ENCODE results near the gene DHPS. TPM values are rescaled to one million over a fixed set of nuclear protein-coding genes. Genes with fewer than 3 reads are reported as not detected.

DHPS gene
- total RNA-seq, 1 experiment from 2014 or later, result 150 TPM

DNA sequence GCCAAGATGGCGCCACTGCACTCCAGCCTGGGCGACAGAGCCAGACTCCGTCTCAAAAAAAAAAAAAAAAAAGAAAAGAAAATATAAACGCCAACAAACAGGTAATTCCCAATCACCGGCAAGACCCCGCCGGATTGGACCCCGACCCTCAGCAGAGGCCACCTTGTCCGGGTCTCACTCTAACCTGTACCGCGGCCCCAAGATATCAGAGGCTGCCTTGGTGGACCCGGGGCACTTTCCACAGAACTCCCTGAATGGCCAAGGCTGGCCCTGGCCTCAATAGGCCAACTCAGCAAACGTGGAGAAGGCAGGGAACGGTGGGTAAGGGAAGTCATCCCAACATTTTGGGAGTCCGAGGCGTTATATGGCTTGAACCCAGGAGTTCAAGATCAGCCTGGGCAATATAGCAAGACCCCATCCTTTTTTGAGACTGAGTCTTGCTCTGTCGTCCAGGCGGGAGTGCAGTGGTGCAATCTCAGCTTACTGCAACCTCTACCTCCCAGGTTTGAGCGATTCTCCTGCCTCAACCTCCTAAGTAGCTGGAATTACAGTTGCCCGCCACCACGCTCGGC lies 43.0 kb downstream of the DHPS start:
- H3K27me3 ChIP-seq (ENCODE audit: low read length), result no peaks in the 10 kb centered on the region
- no peak overlapping the region for H3K9ac ChIP-seq (ENCODE audit: low read length)
- no peaks in the 10 kb centered on the region for H3K9me3 ChIP-seq (ENCODE audit: low read length)
- ChIA-PET CTCF (no interaction called here), POLR2A (ENCODE audit: unreplicated experiment) (no interaction called here)
- H3K4me3 ChIP-seq (ENCODE audit: low read length), result no peak overlapping the region
- intact Hi-C loops (cut with micrococcal nuclease), result no loop called here
- no peak overlapping the region for H3K4me2 ChIP-seq (ENCODE audit: low read length)
- H4K20me1 ChIP-seq (ENCODE audit: low read length), result no peaks in the 10 kb centered on the region
- no peak overlapping the region for H3K27ac ChIP-seq (ENCODE audit: low read length)
- no peaks in the 10 kb centered on the region for H3K79me2 ChIP-seq (ENCODE audit: low read length)
- no peak for DNase-seq
- no peaks in the 10 kb centered on the region for H3K9me2 ChIP-seq (replicated peaks; ENCODE audit: low read length)
- H3F3A ChIP-seq (ENCODE audit: low read length, unreplicated experiment), result peaks cover 3% of the 10 kb centered on the region
- H3K36me3 ChIP-seq (ENCODE audit: low read depth, low read length), result no peaks in the 10 kb centered on the region
- TF ChIP-seq, protein P1, sequence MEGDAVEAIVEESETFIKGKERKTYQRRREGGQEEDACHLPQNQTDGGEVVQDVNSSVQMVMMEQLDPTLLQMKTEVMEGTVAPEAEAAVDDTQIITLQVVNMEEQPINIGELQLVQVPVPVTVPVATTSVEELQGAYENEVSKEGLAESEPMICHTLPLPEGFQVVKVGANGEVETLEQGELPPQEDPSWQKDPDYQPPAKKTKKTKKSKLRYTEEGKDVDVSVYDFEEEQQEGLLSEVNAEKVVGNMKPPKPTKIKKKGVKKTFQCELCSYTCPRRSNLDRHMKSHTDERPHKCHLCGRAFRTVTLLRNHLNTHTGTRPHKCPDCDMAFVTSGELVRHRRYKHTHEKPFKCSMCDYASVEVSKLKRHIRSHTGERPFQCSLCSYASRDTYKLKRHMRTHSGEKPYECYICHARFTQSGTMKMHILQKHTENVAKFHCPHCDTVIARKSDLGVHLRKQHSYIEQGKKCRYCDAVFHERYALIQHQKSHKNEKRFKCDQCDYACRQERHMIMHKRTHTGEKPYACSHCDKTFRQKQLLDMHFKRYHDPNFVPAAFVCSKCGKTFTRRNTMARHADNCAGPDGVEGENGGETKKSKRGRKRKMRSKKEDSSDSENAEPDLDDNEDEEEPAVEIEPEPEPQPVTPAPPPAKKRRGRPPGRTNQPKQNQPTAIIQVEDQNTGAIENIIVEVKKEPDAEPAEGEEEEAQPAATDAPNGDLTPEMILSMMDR (conservative IDR thresholded peaks at IDR 0.05; ENCODE audit: low read depth, low read length), result no peak
- no peak for TF ChIP-seq EZH2phosphoT487 (IDR thresholded peaks at IDR 0.05; ENCODE audit: borderline replicate concordance, low read length)
- TF ChIP-seq EZH2 (IDR thresholded peaks at IDR 0.05; ENCODE audit: low read length, unreplicated experiment), result no peak
- H2AFZ ChIP-seq (ENCODE audit: low read length), result no peak overlapping the region
- H3K4me1 ChIP-seq (ENCODE audit: insufficient read depth, low read length), result no peaks in the 10 kb centered on the region
- no TSS peak for BruUV-seq (replicated peaks)
- ATAC-seq, result no peak

DNA sequence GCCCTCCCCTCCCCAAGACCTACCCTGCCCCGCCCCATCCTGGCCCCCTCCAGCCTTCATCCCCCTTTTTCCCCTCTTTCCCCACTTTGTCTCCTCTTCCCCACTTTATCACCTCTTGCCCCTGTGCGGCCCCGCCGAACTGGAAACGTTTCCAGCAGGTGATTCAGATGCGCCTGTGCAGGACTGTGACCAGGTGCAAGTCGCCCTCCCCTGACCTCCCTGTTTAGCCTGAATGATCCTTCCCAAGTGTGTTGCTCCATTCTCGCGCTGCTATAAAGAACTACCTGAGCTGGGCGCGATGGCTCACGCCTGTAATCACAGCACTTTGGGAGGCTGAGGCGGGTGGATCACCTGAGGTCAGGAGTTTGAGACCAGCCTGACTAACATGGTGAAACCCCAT lies 45.0 kb downstream of the DHPS start:
- H3F3A ChIP-seq (ENCODE audit: low read length, unreplicated experiment), result peaks cover 7% of the 10 kb centered on the region
- no TSS peak for BruUV-seq (replicated peaks)
- H3K9me3 ChIP-seq (ENCODE audit: low read length), result no peaks in the 10 kb centered on the region
- H3K4me2 ChIP-seq (ENCODE audit: low read length), result no peak overlapping the region
- TF ChIP-seq EZH2phosphoT487 (IDR thresholded peaks at IDR 0.05; ENCODE audit: borderline replicate concordance, low read length) (no peak), EZH2 (IDR thresholded peaks at IDR 0.05; ENCODE audit: low read length, unreplicated experiment) (no peak)
- TF ChIP-seq, protein P1 (conservative IDR thresholded peaks at IDR 0.05; ENCODE audit: low read depth, low read length), result no peak
- H3K27me3 ChIP-seq (ENCODE audit: low read length), result no peaks in the 10 kb centered on the region
- 0 out of 2 replicates have a peak, but pooled peaks cover 1% of the 10 kb centered on the region for H3K36me3 ChIP-seq (ENCODE audit: low read depth, low read length)
- H3K79me2 ChIP-seq (ENCODE audit: low read length), result no peaks in the 10 kb centered on the region
- intact Hi-C loops (cut with micrococcal nuclease), result no loop called here
- no peaks in the 10 kb centered on the region for H3K4me1 ChIP-seq (ENCODE audit: insufficient read depth, low read length)
- POLR2A ChIA-PET (ENCODE audit: unreplicated experiment), result no interaction called here
- CTCF ChIA-PET, result no interaction called here
- no peak overlapping the region for H3K27ac ChIP-seq (ENCODE audit: low read length)
- no peaks in the 10 kb centered on the region for H4K20me1 ChIP-seq (ENCODE audit: low read length)
- no peak overlapping the region for H2AFZ ChIP-seq (ENCODE audit: low read length)
- ATAC-seq, result no peak
- H3K4me3 ChIP-seq (ENCODE audit: low read length), result no peak overlapping the region
- H3K9ac ChIP-seq (ENCODE audit: low read length), result no peak overlapping the region
- no peaks in the 10 kb centered on the region for H3K9me2 ChIP-seq (replicated peaks; ENCODE audit: low read length)
- no peak for DNase-seq

DNA sequence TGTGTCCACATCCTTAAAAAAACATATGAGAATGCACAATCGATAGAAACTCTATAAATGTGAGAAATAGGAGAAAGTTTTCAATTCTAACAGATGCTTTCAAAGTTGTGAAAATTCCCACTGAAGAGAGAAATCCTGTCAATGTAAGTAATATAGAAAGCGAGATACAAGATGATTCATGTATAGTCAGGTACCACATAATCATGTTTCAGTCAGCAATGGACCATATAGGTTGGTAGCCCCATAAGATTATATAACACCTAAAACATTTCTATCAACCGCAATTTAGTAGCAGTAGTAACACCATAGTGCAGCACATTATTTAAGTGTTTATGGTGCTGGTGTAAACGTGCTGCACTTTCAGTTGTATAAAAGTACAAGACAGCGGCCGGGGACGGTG lies 52.5 kb downstream of the DHPS start:
- Histone ChIP-seq H3K4me3 (ENCODE audit: low read length) (no peak overlapping the region; the same call in 1 of the 2 replicates), H4K20me1 (ENCODE audit: low read length) (no peaks in the 10 kb centered on the region), H3K9me3 (ENCODE audit: low read length) (peaks cover 31% of the 10 kb centered on the region), H3K4me2 (ENCODE audit: low read length) (no peak overlapping the region), H3K27me3 (ENCODE audit: low read length) (no peaks in the 10 kb centered on the region), H3K9me2 (replicated peaks; ENCODE audit: low read length) (no peaks in the 10 kb centered on the region), H2AFZ (ENCODE audit: low read length) (no peak overlapping the region), H3K36me3 (ENCODE audit: low read depth, low read length) (peaks cover 68% of the 10 kb centered on the region), H3K27ac (ENCODE audit: low read length) (no peak overlapping the region), H3K9ac (ENCODE audit: low read length) (no peak overlapping the region), H3F3A (ENCODE audit: low read length, unreplicated experiment) (peaks cover 11% of the 10 kb centered on the region), H3K4me1 (ENCODE audit: insufficient read depth, low read length) (no peaks in the 10 kb centered on the region), H3K79me2 (ENCODE audit: low read length) (no peaks in the 10 kb centered on the region)
- TSS peak; percentile 23 for BruUV-seq (replicated peaks)
- POLR2A ChIA-PET (ENCODE audit: unreplicated experiment), result no interaction called here
- TF ChIP-seq EZH2 (IDR thresholded peaks at IDR 0.05; ENCODE audit: low read length, unreplicated experiment), result no peak
- DNase-seq (no peak), ATAC-seq (no peak)
- intact Hi-C loops (cut with micrococcal nuclease), result no loop called here
- CTCF ChIA-PET, result no interaction called here
